GM23338 (cell line): ENCODE results near the gene BOD1. TPM values are rescaled to one million over a fixed set of nuclear protein-coding genes. Genes with fewer than 3 reads are reported as not detected.

Experiments
- ATAC-seq: fragments of 200-7000 bp; cut with Tn5 transposase; 3 replicates; pipeline ENCODE4 v1.9.1; 2020
- DNase-seq: peaks from one replicate; pipeline ENCODE4 v3.0.0-alpha.2; 2015; ENCODE audit warnings: low spot score
- H2AFZ ChIP-seq: fragments of 200-600 bp; sonication (generic); 2 replicates; pipeline ENCODE4 v1.8.0; 2016; ENCODE audit warnings: antibody characterized with exemption, mild to moderate bottlenecking, moderate library complexity
- H3F3A ChIP-seq: fragments of 200-600 bp; sonication (generic); replicated peaks from 2 replicates; pipeline ENCODE4 v1.8.0; 2017; ENCODE audit warnings: antibody characterized with exemption, mixed run types, low read depth
- H3K27ac ChIP-seq: fragments of 200-600 bp; sonication (generic); 2 replicates; pipeline ENCODE4 v1.6.1; 2016; ENCODE audit warnings: low read depth
- H3K27me3 ChIP-seq: fragments of 200-600 bp; sonication (generic); 2 replicates; pipeline ENCODE4 v1.8.0; 2016; ENCODE audit warnings: mild to moderate bottlenecking, mixed run types, moderate library complexity; ENCODE audit not compliant: insufficient read depth
- H3K36me3 ChIP-seq: fragments of 200-600 bp; sonication (generic); 2 replicates; pipeline ENCODE4 v1.8.0; 2016; ENCODE audit warnings: mild to moderate bottlenecking; ENCODE audit not compliant: insufficient read depth
- H3K4me1 ChIP-seq: fragments of 200-600 bp; sonication (generic); 2 replicates; pipeline ENCODE4 v1.8.0; 2016; ENCODE audit warnings: mild to moderate bottlenecking, moderate library complexity; ENCODE audit not compliant: insufficient read depth
- H3K4me2 ChIP-seq: fragments of 200-600 bp; sonication (generic); 2 replicates; pipeline ENCODE4 v1.7.1; 2017; ENCODE audit warnings: mixed run types
- H3K4me3 ChIP-seq: fragments of 200-600 bp; sonication (generic); 2 replicates; pipeline ENCODE4 v1.6.1; 2016; ENCODE audit warnings: mixed run types
- H3K79me2 ChIP-seq: fragments of 200-600 bp; sonication (generic); replicated peaks from 2 replicates; pipeline ENCODE4 v1.8.0; 2017; ENCODE audit warnings: mild to moderate bottlenecking; ENCODE audit not compliant: insufficient read depth
- H3K9me2 ChIP-seq: fragments of 200-600 bp; sonication (generic); 2 replicates; pipeline ENCODE4 v1.8.0; 2017; ENCODE audit not compliant: insufficient read depth
- H4K20me1 ChIP-seq: fragments of 200-600 bp; sonication (generic); replicated peaks from 2 replicates; pipeline ENCODE4 v1.8.0; 2017; ENCODE audit warnings: mild to moderate bottlenecking; ENCODE audit not compliant: insufficient read depth
- H3K27ac Mint-ChIP-seq: 2 replicates; pipeline ENCODE4 v1.8.0; 2020; ENCODE audit warnings: inconsistent platforms, mild to moderate bottlenecking, moderate library complexity, mixed read lengths
- H3K27me3 Mint-ChIP-seq: 3 replicates; pipeline ENCODE4 v1.8.0; 2022; ENCODE audit warnings: low read depth, mild to moderate bottlenecking, moderate library complexity, mixed read lengths, inconsistent platforms; ENCODE audit not compliant: insufficient read depth, poor library complexity
- H3K36me3 Mint-ChIP-seq: 3 replicates; pipeline ENCODE4 v1.8.0; 2021; ENCODE audit warnings: low read depth, mild to moderate bottlenecking, inconsistent platforms, moderate library complexity, mixed read lengths
- H3K4me1 Mint-ChIP-seq: 3 replicates; pipeline ENCODE4 v1.8.0; 2020; ENCODE audit warnings: mild to moderate bottlenecking, inconsistent platforms, mixed read lengths
- H3K4me3 Mint-ChIP-seq: 3 replicates; pipeline ENCODE4 v1.8.0; 2021; ENCODE audit warnings: moderate library complexity, mild to moderate bottlenecking, inconsistent platforms, mixed read lengths
- H3K9me3 Mint-ChIP-seq: 3 replicates; pipeline ENCODE4 v1.8.0; 2020; ENCODE audit warnings: moderate library complexity, mild to moderate bottlenecking, inconsistent platforms, mixed read lengths
- CREB1 ChIP-seq: fragments of 250-450 bp; sonication (Bioruptor Pico); IDR thresholded peaks from 2 replicates; pipeline ENCODE4 v1.5.0; 2020; ENCODE audit warnings: low read depth, mild to moderate bottlenecking, moderate library complexity
- EZH2 ChIP-seq: fragments of 200-600 bp; sonication (generic); IDR thresholded peaks from one replicate; pipeline ENCODE4 v1.8.0; 2017; ENCODE audit warnings: antibody characterized with exemption, mild to moderate bottlenecking, low read depth; ENCODE audit not compliant: unreplicated experiment
- EZH2phosphoT487 ChIP-seq: fragments of 200-600 bp; sonication (generic); IDR thresholded peaks from one replicate; pipeline ENCODE4 v1.8.1; 2018; ENCODE audit warnings: antibody characterized with exemption; ENCODE audit not compliant: unreplicated experiment
- JUNB ChIP-seq: IDR thresholded peaks from one replicate; pipeline ENCODE4 v1.6.1; 2016; ENCODE audit warnings: antibody characterized with exemption; ENCODE audit not compliant: unreplicated experiment
- NANOG ChIP-seq: IDR thresholded peaks from 2 replicates; pipeline ENCODE4 v1.6.1; 2016; ENCODE audit warnings: antibody characterized with exemption, borderline replicate concordance
- POLR2AphosphoS5 ChIP-seq: IDR thresholded peaks from 2 replicates; pipeline ENCODE4 v1.6.1; 2016; ENCODE audit warnings: antibody characterized with exemption, low read depth
- STAT1 ChIP-seq: IDR thresholded peaks from one replicate; pipeline ENCODE4 v1.6.1; 2016; ENCODE audit warnings: antibody characterized with exemption; ENCODE audit not compliant: unreplicated experiment
- ZNF114 ChIP-seq: fragments of 250-450 bp; sonication (Bioruptor Pico); IDR thresholded peaks from 2 replicates; pipeline ENCODE4 v1.5.0; 2020; ENCODE audit warnings: mild to moderate bottlenecking, moderate library complexity
- ZNF331 ChIP-seq: fragments of 250-450 bp; sonication (Bioruptor Pico); IDR thresholded peaks from 2 replicates; pipeline ENCODE4 v1.5.0; 2020; ENCODE audit warnings: low read depth, mild to moderate bottlenecking, moderate library complexity
- long read RNA-seq: library from polyadenylated mRNA; unstranded; transcript quantifications from one replicate; pipeline ENCODE4 v2.0.0, GENCODE V29; 2020; ENCODE audit not compliant: unreplicated experiment
- polyA plus RNA-seq: library from polyadenylated mRNA; unstranded; fragments of >200 nt; fragmentation: Nextera tagmentation; extraction: Ambion mirVana; gene quantifications from 2 replicates; pipeline ENCODE4 v1.2.1, GENCODE V29; 2016
- total RNA-seq: library from RNA; depleted of rRNA; stranded (reverse); fragments of >200 nt; shearing (Covaris generic); gene quantifications from 2 replicates; pipeline ENCODE4 v1.2.3, GENCODE V29; 2014; rRNA removed
- TF ChIP-seq, protein P1 (sequence below): IDR thresholded peaks from 2 replicates; pipeline ENCODE4 v1.6.1; 2016; ENCODE audit warnings: antibody characterized with exemption
- TF ChIP-seq, protein P2 (sequence below): IDR thresholded peaks from one replicate; pipeline ENCODE4 v1.6.1; 2018; ENCODE audit warnings: antibody characterized with exemption; ENCODE audit not compliant: unreplicated experiment
- TF ChIP-seq, protein P3 (sequence below): fragments of 250-450 bp; sonication (Bioruptor Pico); IDR thresholded peaks from 2 replicates; pipeline ENCODE4 v1.5.0; 2020; ENCODE audit warnings: mild to moderate bottlenecking, moderate library complexity
- TF ChIP-seq, protein P4 (sequence below), 2 experiments: fragments of 200-600 bp in 1 of 2; sonication (generic) in 1 of 2; conservative IDR thresholded peaks; 2 replicates each; pipeline versions ENCODE4 v1.5.1 to v1.6.1; 2016 to 2017; ENCODE audit warnings: antibody characterized with exemption in 2 of 2, low read depth in 2 of 2, mild to moderate bottlenecking in 2 of 2, moderate library complexity in 1 of 2

The BOD1 gene
- total RNA-seq (135 and 141 TPM in 2 replicates), polyA plus RNA-seq (92.7 and 94.7 TPM in 2 replicates)
- long read RNA-seq, transcript BOD1-202 (4 exons, 1,562 nt), result major isoform, 204 of 239 reads
- long read RNA-seq, partial matches to known transcripts, result 0 of 239 reads
- long read RNA-seq, other reads (novel, unspliced or antisense), result 24 of 239 reads

DNA sequence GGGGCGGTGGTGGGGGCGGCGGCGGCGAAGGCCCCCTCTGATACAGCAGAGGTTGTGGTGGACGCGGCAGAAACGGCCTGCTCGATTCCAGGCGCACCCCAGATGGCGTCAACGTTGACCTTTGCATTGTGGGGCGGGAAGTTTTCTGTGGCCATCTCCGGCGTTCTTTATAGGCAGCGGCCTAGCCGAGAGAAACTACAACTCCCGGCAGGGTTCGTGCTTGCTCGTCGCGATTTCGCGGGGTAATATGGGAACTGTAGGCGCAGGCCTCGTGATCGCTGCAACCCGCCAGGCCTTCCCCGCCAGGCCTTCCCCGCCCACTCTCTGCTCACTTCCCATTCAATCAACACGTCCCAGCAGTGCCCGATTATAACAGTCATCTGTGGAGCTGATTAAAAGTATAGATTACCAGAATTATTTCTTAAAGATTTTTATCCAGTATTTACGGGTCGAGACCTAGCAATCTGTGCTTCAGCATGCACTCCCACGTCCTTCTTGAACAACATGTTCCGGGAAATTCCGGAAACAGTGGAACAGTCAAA is at the start of gene BOD1:
Gene BOD1 (minus strand): TSS at position 74 of the 542 bp plus-strand sequence. CDS start 214 bp downstream, outside the sequence.
- H3K4me1 Mint-ChIP-seq, result peaks cover 46% of the 10 kb centered on the region
- peak within 1 kb of the TSS; percentile 73 for H3K4me3 ChIP-seq
- H3K27me3 ChIP-seq, result no peaks in the 10 kb centered on the region
- no peaks in the 10 kb centered on the region for H3K9me3 Mint-ChIP-seq
- H3K79me2 ChIP-seq, result peaks cover 45% of the 10 kb centered on the region
- ATAC-seq (peak; percentile 93), DNase-seq (peak; percentile 100)
- peak within 1 kb of the TSS; percentile 88 for H3K4me2 ChIP-seq
- H3K36me3 Mint-ChIP-seq, result peaks cover 22% of the 10 kb centered on the region
- H4K20me1 ChIP-seq, result peaks cover 33% of the 10 kb centered on the region
- H3K9me2 ChIP-seq, result no peaks in the 10 kb centered on the region
- peak within 1 kb of the TSS; percentile 96 for H3K27ac Mint-ChIP-seq
- TF ChIP-seq EZH2, result no peak
- TF ChIP-seq JUNB, result no peak
- TF ChIP-seq NANOG, result no peak
- TF ChIP-seq, protein P1, sequence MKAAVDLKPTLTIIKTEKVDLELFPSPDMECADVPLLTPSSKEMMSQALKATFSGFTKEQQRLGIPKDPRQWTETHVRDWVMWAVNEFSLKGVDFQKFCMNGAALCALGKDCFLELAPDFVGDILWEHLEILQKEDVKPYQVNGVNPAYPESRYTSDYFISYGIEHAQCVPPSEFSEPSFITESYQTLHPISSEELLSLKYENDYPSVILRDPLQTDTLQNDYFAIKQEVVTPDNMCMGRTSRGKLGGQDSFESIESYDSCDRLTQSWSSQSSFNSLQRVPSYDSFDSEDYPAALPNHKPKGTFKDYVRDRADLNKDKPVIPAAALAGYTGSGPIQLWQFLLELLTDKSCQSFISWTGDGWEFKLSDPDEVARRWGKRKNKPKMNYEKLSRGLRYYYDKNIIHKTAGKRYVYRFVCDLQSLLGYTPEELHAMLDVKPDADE, result peak; percentile 99
- TF ChIP-seq, protein P2, sequence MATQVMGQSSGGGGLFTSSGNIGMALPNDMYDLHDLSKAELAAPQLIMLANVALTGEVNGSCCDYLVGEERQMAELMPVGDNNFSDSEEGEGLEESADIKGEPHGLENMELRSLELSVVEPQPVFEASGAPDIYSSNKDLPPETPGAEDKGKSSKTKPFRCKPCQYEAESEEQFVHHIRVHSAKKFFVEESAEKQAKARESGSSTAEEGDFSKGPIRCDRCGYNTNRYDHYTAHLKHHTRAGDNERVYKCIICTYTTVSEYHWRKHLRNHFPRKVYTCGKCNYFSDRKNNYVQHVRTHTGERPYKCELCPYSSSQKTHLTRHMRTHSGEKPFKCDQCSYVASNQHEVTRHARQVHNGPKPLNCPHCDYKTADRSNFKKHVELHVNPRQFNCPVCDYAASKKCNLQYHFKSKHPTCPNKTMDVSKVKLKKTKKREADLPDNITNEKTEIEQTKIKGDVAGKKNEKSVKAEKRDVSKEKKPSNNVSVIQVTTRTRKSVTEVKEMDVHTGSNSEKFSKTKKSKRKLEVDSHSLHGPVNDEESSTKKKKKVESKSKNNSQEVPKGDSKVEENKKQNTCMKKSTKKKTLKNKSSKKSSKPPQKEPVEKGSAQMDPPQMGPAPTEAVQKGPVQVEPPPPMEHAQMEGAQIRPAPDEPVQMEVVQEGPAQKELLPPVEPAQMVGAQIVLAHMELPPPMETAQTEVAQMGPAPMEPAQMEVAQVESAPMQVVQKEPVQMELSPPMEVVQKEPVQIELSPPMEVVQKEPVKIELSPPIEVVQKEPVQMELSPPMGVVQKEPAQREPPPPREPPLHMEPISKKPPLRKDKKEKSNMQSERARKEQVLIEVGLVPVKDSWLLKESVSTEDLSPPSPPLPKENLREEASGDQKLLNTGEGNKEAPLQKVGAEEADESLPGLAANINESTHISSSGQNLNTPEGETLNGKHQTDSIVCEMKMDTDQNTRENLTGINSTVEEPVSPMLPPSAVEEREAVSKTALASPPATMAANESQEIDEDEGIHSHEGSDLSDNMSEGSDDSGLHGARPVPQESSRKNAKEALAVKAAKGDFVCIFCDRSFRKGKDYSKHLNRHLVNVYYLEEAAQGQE, result no peak
- TF ChIP-seq ZNF114 (CRISPR knock-in tag), result peak; percentile 98
- TF ChIP-seq, protein P3, sequence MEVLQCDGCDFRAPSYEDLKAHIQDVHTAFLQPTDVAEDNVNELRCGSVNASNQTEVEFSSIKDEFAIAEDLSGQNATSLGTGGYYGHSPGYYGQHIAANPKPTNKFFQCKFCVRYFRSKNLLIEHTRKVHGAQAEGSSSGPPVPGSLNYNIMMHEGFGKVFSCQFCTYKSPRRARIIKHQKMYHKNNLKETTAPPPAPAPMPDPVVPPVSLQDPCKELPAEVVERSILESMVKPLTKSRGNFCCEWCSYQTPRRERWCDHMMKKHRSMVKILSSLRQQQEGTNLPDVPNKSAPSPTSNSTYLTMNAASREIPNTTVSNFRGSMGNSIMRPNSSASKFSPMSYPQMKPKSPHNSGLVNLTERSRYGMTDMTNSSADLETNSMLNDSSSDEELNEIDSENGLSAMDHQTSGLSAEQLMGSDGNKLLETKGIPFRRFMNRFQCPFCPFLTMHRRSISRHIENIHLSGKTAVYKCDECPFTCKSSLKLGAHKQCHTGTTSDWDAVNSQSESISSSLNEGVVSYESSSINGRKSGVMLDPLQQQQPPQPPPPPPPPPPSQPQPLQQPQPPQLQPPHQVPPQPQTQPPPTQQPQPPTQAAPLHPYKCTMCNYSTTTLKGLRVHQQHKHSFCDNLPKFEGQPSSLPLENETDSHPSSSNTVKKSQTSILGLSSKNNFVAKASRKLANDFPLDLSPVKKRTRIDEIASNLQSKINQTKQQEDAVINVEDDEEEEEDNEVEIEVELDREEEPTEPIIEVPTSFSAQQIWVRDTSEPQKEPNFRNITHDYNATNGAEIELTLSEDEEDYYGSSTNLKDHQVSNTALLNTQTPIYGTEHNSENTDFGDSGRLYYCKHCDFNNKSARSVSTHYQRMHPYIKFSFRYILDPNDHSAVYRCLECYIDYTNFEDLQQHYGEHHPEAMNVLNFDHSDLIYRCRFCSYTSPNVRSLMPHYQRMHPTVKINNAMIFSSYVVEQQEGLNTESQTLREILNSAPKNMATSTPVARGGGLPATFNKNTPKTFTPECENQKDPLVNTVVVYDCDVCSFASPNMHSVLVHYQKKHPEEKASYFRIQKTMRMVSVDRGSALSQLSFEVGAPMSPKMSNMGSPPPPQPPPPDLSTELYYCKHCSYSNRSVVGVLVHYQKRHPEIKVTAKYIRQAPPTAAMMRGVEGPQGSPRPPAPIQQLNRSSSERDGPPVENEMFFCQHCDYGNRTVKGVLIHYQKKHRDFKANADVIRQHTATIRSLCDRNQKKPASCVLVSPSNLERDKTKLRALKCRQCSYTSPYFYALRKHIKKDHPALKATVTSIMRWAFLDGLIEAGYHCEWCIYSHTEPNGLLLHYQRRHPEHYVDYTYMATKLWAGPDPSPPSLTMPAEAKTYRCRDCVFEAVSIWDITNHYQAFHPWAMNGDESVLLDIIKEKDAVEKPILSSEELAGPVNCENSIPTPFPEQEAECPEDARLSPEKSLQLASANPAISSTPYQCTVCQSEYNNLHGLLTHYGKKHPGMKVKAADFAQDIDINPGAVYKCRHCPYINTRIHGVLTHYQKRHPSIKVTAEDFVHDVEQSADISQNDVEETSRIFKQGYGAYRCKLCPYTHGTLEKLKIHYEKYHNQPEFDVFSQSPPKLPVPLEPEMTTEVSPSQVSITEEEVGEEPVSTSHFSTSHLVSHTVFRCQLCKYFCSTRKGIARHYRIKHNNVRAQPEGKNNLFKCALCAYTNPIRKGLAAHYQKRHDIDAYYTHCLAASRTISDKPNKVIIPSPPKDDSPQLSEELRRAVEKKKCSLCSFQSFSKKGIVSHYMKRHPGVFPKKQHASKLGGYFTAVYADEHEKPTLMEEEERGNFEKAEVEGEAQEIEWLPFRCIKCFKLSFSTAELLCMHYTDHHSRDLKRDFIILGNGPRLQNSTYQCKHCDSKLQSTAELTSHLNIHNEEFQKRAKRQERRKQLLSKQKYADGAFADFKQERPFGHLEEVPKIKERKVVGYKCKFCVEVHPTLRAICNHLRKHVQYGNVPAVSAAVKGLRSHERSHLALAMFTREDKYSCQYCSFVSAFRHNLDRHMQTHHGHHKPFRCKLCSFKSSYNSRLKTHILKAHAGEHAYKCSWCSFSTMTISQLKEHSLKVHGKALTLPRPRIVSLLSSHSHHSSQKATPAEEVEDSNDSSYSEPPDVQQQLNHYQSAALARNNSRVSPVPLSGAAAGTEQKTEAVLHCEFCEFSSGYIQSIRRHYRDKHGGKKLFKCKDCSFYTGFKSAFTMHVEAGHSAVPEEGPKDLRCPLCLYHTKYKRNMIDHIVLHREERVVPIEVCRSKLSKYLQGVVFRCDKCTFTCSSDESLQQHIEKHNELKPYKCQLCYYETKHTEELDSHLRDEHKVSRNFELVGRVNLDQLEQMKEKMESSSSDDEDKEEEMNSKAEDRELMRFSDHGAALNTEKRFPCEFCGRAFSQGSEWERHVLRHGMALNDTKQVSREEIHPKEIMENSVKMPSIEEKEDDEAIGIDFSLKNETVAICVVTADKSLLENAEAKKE (CRISPR knock-in tag), result no peak; the same call in 1 of the 2 replicates
- no peak; the same call in 1 of the 2 replicates for TF ChIP-seq POLR2AphosphoS5
- TF ChIP-seq CREB1 (CRISPR knock-in tag), result peak; percentile 99
- TF ChIP-seq ZNF331 (CRISPR knock-in tag), result peak; percentile 51; the same call in 1 of the 2 replicates
- TF ChIP-seq, protein P4, sequence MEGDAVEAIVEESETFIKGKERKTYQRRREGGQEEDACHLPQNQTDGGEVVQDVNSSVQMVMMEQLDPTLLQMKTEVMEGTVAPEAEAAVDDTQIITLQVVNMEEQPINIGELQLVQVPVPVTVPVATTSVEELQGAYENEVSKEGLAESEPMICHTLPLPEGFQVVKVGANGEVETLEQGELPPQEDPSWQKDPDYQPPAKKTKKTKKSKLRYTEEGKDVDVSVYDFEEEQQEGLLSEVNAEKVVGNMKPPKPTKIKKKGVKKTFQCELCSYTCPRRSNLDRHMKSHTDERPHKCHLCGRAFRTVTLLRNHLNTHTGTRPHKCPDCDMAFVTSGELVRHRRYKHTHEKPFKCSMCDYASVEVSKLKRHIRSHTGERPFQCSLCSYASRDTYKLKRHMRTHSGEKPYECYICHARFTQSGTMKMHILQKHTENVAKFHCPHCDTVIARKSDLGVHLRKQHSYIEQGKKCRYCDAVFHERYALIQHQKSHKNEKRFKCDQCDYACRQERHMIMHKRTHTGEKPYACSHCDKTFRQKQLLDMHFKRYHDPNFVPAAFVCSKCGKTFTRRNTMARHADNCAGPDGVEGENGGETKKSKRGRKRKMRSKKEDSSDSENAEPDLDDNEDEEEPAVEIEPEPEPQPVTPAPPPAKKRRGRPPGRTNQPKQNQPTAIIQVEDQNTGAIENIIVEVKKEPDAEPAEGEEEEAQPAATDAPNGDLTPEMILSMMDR (conservative IDR thresholded peaks at IDR 0.05; ENCODE audit: low read depth in 2 of 2), result no peak
- TF ChIP-seq STAT1, result no peak
- TF ChIP-seq EZH2phosphoT487, result no peak
- H3K27me3 Mint-ChIP-seq, result peaks cover 4% of the 10 kb centered on the region
- peak within 1 kb of the TSS; percentile 81 for H3K27ac ChIP-seq
- peak within 1 kb of the TSS; percentile 97 for H3K4me3 Mint-ChIP-seq
- H2AFZ ChIP-seq, result 0 out of 2 replicates have a peak within 1 kb of the TSS, but pooled peaks have one; percentile 9
- peaks cover 14% of the 10 kb centered on the region; the same call in 1 of the 2 replicates for H3K36me3 ChIP-seq
- H3K4me1 ChIP-seq, result peaks cover 29% of the 10 kb centered on the region
- no peaks in the 10 kb centered on the region for H3F3A ChIP-seq
